HepG2 (cell line): ENCODE data around the gene C2orf81. TPM values are rescaled to one million over a fixed set of nuclear protein-coding genes. Genes with fewer than 3 reads are reported as not detected.

Experiments used
- ARID4A ChIP-seq: sonication (generic); formaldehyde crosslinking; IDR thresholded peaks from 2 replicates; pipeline ENCODE4 v1.5.0; 2020; ENCODE audit warnings: mild to moderate bottlenecking, missing genetic modification reagents, borderline replicate concordance
- ERF ChIP-seq: IDR thresholded peaks from 2 replicates; pipeline ENCODE4 v1.6.1; 2018; ENCODE audit warnings: missing biosample characterization, missing genetic modification reagents
- FOXJ3 ChIP-seq: sonication (generic); formaldehyde crosslinking; IDR thresholded peaks from 2 replicates; pipeline ENCODE4 v1.4.0; 2020; ENCODE audit warnings: missing genetic modification reagents, mild to moderate bottlenecking, borderline replicate concordance
- HDAC2 ChIP-seq: sonication (generic); formaldehyde crosslinking; IDR thresholded peaks from 2 replicates; pipeline ENCODE4 v1.4.0; 2020; ENCODE audit warnings: missing genetic modification reagents
- HOXD1 ChIP-seq: sonication (generic); formaldehyde crosslinking; IDR thresholded peaks from 2 replicates; pipeline ENCODE4 v1.5.0; 2020; ENCODE audit warnings: missing genetic modification reagents
- KLF11 ChIP-seq: IDR thresholded peaks from 2 replicates; pipeline ENCODE4 v1.6.1; 2016; ENCODE audit warnings: missing compliant biosample characterization
- NFRKB ChIP-seq: fragments of 450-650 bp; IDR thresholded peaks from 2 replicates; pipeline ENCODE4 v1.6.1; 2017
- PHF8 ChIP-seq: sonication (generic); formaldehyde crosslinking; IDR thresholded peaks from 2 replicates; pipeline ENCODE4 v1.5.0; 2020; ENCODE audit warnings: missing genetic modification reagents
- PLRG1 ChIP-seq: fragments of 450-650 bp; conservative IDR thresholded peaks from 2 replicates; pipeline ENCODE4 v1.6.1; 2016
- POLR2A ChIP-seq, 2 experiments: IDR thresholded peaks; 2 replicates each; pipeline ENCODE4 v1.6.1; 2011; ENCODE audit warnings: low read depth in 2 of 2, low read length in 2 of 2, mild to moderate bottlenecking in 1 of 2, moderate library complexity in 1 of 2; ENCODE audit not compliant: insufficient read depth in 1 of 2
- SIN3A ChIP-seq: IDR thresholded peaks from 2 replicates; pipeline ENCODE4 v1.6.1; 2011; ENCODE audit warnings: low read depth, mild to moderate bottlenecking, control low read depth, low read length, borderline replicate concordance
- SNAPC4 ChIP-seq: sonication (generic); formaldehyde crosslinking; IDR thresholded peaks from 2 replicates; pipeline ENCODE4 v1.4.0; 2020; ENCODE audit warnings: mild to moderate bottlenecking, missing genetic modification reagents
- SP2 ChIP-seq: sonication (generic); formaldehyde crosslinking; IDR thresholded peaks from 2 replicates; pipeline ENCODE4 v1.5.1; 2020; ENCODE audit warnings: mild to moderate bottlenecking, missing genetic modification reagents
- TBX3 ChIP-seq: fragments of 450-650 bp; IDR thresholded peaks from 2 replicates; pipeline ENCODE4 v1.6.1; 2017; ENCODE audit warnings: antibody characterized with exemption, mild to moderate bottlenecking, inconsistent platforms, borderline replicate concordance
- ZBTB14 ChIP-seq: sonication (generic); formaldehyde crosslinking; IDR thresholded peaks from 2 replicates; pipeline ENCODE4 v1.4.0; 2020; ENCODE audit warnings: missing genetic modification reagents
- ZC3H4 ChIP-seq: sonication (generic); formaldehyde crosslinking; IDR thresholded peaks from 2 replicates; pipeline ENCODE4 v1.4.0; 2020; ENCODE audit warnings: missing genetic modification reagents, borderline replicate concordance
- ZFP62 ChIP-seq: sonication (generic); formaldehyde crosslinking; IDR thresholded peaks from 2 replicates; pipeline ENCODE4 v1.4.0; 2020; ENCODE audit warnings: missing genetic modification reagents
- ZNF101 ChIP-seq: sonication (generic); formaldehyde crosslinking; IDR thresholded peaks from 2 replicates; pipeline ENCODE4 v1.4.0; 2020; ENCODE audit warnings: mild to moderate bottlenecking, low read depth, missing genetic modification reagents, borderline replicate concordance
- ZNF235 ChIP-seq: sonication (generic); formaldehyde crosslinking; IDR thresholded peaks from 2 replicates; pipeline ENCODE4 v1.8.1; 2023; ENCODE audit warnings: mild to moderate bottlenecking, missing genetic modification reagents, borderline replicate concordance
- ZNF792 ChIP-seq: IDR thresholded peaks from 2 replicates; pipeline ENCODE4 v1.6.1; 2016
- ZSCAN25 ChIP-seq: sonication (generic); formaldehyde crosslinking; IDR thresholded peaks from 2 replicates; pipeline ENCODE4 v1.8.0; 2022; ENCODE audit warnings: mild to moderate bottlenecking, missing genetic modification reagents
- polyA plus RNA-seq, 8 experiments: library from polyadenylated mRNA; depleted of rRNA in 3 of 8; stranded (reverse) in 7 of 8; unstranded in 1 of 8; fragments of >200 nt; fragmentation: Illumina TruSeq in 4 of 8; extraction: Trizol in 4 of 8; gene quantifications; 2 replicates each; pipeline versions ENCODE4 v1.2.1 to v1.2.3, GENCODE V29; 2011 to 2016; ENCODE audit warnings: low read depth in 4 of 8, missing spikeins in 1 of 8, mixed read lengths in 1 of 8; ENCODE audit not compliant: insufficient read depth in 1 of 8
- total RNA-seq, 5 experiments: library from RNA; depleted of rRNA; stranded (reverse); fragments of >200 nt; fragmentation: Illumina TruSeq; extraction: Trizol; gene quantifications; 2 replicates each; pipeline ENCODE4 v1.2.3, GENCODE V29; 2016; ENCODE audit warnings: low read depth in 1 of 5

The C2orf81 gene
- total and polyA plus RNA-seq, 2 of the 13 experiments (the other 11 are each of a cell fraction or from before 2014, with no cell fraction given), result 0.15 to 0.17 TPM

GRCh38 chr2:74447230-74447999 is 26.0 kb upstream of the C2orf81 start (continued):
- TF ChIP-seq ZBTB14 (CRISPR knock-in tag) (no peak), HOXD1 (CRISPR knock-in tag) (no peak), ZNF101 (CRISPR knock-in tag) (no peak), NFRKB (no peak), ZC3H4 (CRISPR knock-in tag) (no peak), ERF (CRISPR knock-in tag) (peak; percentile 45; the same call in 1 of the 2 replicates), ARID4A (CRISPR knock-in tag) (peak; percentile 48; the same call in 1 of the 2 replicates), SNAPC4 (no peak), SP2 (CRISPR knock-in tag) (peak; percentile 30; the same call in 1 of the 2 replicates), PLRG1 (no peak), PHF8 (peak; percentile 36; the same call in 1 of the 2 replicates), TBX3 (no peak), ZNF792 (0 out of 2 replicates have a peak, but pooled peaks have one; percentile 20), HDAC2 (CRISPR knock-in tag) (peak; percentile 59), FOXJ3 (no peak), ZFP62 (CRISPR knock-in tag) (no peak), ZSCAN25 (CRISPR knock-in tag) (no peak), KLF11 (no peak), POLR2A (IDR thresholded peaks at IDR 0.05; ENCODE audit: insufficient read depth in 1 of 2, low read depth in 2 of 2, low read length in 2 of 2) (peak in 1 of 2 experiments; percentile 44; a peak in 1 of 4 replicates), SIN3A (no peak), ZNF235 (no peak)
